Endothelial cell of umbilical vein (primary cell): ENCODE measurements around the gene NOP10. TPM values are rescaled to one million over a fixed set of nuclear protein-coding genes. Genes with fewer than 3 reads are reported as not detected.

Experiments used
- BruUV-seq: library from RNA; stranded (reverse); fragments of 400-500 nt; replicated peaks from 2 replicates; lab custom pipeline; 2021; lab: Mats Ljungman, UMichigan
- CTCF ChIA-PET: fragments of 300-600, 350-600 bp; sonication (Branson Sonifier 250); formaldehyde crosslinking; loops from one replicate; lab custom pipeline; 2021; ENCODE audit warnings: antibody characterized with exemption, inconsistent platforms; lab: Charles Lee
- POLR2A ChIA-PET: fragments of 300-600, 350-600 bp; sonication (Branson Sonifier 250); formaldehyde crosslinking; loops from one replicate; lab custom pipeline; 2021; ENCODE audit warnings: antibody characterized with exemption, inconsistent platforms; lab: Charles Lee
- DNase-seq: peaks from one replicate; pipeline ENCODE4 v3.0.0-alpha.2; 2011; ENCODE audit warnings: low read depth, low spot score
- FAIRE-seq: peaks from 2 replicates; lab custom pipeline; 2011; peaks lifted over from hg19 to GRCh38; lab: Jason Lieb, UNC
- H2AFZ ChIP-seq: 2 replicates; pipeline ENCODE4 v1.6.0; 2012; ENCODE audit warnings: low read depth, low read length, control low read depth, inconsistent platforms
- H3K27ac ChIP-seq: 2 replicates; pipeline ENCODE4 v1.5.1; 2011; ENCODE audit warnings: low read depth, mild to moderate bottlenecking, control low read depth, low read length, moderate library complexity; ENCODE audit not compliant: insufficient read depth
- H3K27me3 ChIP-seq, 2 experiments: 2 replicates each; pipeline versions ENCODE4 v1.6.0 to v1.6.1; 2011; ENCODE audit warnings: low read length in 2 of 2, mixed read lengths in 1 of 2; ENCODE audit not compliant: control insufficient read depth in 2 of 2, insufficient read depth in 2 of 2
- H3K36me3 ChIP-seq, 2 experiments: 2 replicates in 1 of 2; 3 replicates in 1 of 2; pipeline ENCODE4 v1.5.1; 2011; ENCODE audit warnings: low read length in 2 of 2, mild to moderate bottlenecking in 1 of 2, moderate library complexity in 1 of 2; ENCODE audit not compliant: control insufficient read depth in 2 of 2, insufficient read depth in 2 of 2; ENCODE audit errors: extremely low read depth in 1 of 2
- H3K4me1 ChIP-seq: 3 replicates; pipeline ENCODE4 v1.5.1; 2011; ENCODE audit warnings: mild to moderate bottlenecking, low read length; ENCODE audit not compliant: control insufficient read depth, insufficient read depth; ENCODE audit errors: extremely low read depth
- H3K4me2 ChIP-seq: 2 replicates; pipeline ENCODE4 v1.6.1; 2011; ENCODE audit warnings: low read length, control low read depth, mixed read lengths; ENCODE audit not compliant: insufficient read depth
- H3K4me3 ChIP-seq, 3 experiments: fragments of 200-600 bp in 1 of 3; sonication (generic), shearing (Covaris generic) in 1 of 3; replicated peaks in 1 of 3; 2 replicates each; pipeline ENCODE4 v1.5.1; 2011 to 2016; ENCODE audit warnings: control low read depth in 3 of 3, low read length in 3 of 3, mild to moderate bottlenecking in 2 of 3, inconsistent platforms in 1 of 3, low read depth in 1 of 3, moderate library complexity in 1 of 3; ENCODE audit not compliant: insufficient read depth in 1 of 3
- H3K79me2 ChIP-seq: 2 replicates; pipeline ENCODE4 v1.6.0; 2012; ENCODE audit warnings: low read length, inconsistent platforms; ENCODE audit not compliant: control insufficient read depth, insufficient read depth
- H3K9ac ChIP-seq: replicated peaks from 2 replicates; pipeline ENCODE3; 2011; ENCODE audit warnings: low read length, control low read depth; ENCODE audit not compliant: insufficient read depth; ENCODE audit errors: extremely low read depth
- H3K9me1 ChIP-seq: replicated peaks from 3 replicates; pipeline ENCODE4 v1.6.0; 2011; ENCODE audit warnings: mild to moderate bottlenecking, low read length; ENCODE audit not compliant: control insufficient read depth, insufficient read depth; ENCODE audit errors: extremely low read depth
- H3K9me3 ChIP-seq: replicated peaks from 2 replicates; pipeline ENCODE4 v1.5.1; 2012; ENCODE audit warnings: low read length, inconsistent platforms; ENCODE audit not compliant: control insufficient read depth, insufficient read depth
- H4K20me1 ChIP-seq: replicated peaks from 2 replicates; pipeline ENCODE3; 2011; ENCODE audit warnings: mild to moderate bottlenecking, low read length; ENCODE audit not compliant: control insufficient read depth, insufficient read depth; ENCODE audit errors: extremely low read depth
- EZH2 ChIP-seq: IDR thresholded peaks from 2 replicates; pipeline ENCODE4 v1.6.1; 2012; ENCODE audit warnings: borderline replicate concordance, low read depth, mild to moderate bottlenecking, moderate library complexity, low read length, inconsistent platforms; ENCODE audit not compliant: severe bottlenecking
- FOS ChIP-seq: IDR thresholded peaks from 2 replicates; pipeline ENCODE4 v1.6.1; 2011; ENCODE audit warnings: mild to moderate bottlenecking, low read length, moderate library complexity, borderline replicate concordance; ENCODE audit not compliant: insufficient read depth
- GATA2 ChIP-seq: IDR thresholded peaks from 2 replicates; pipeline ENCODE4 v1.7.0; 2011; ENCODE audit warnings: low read depth, mild to moderate bottlenecking, moderate library complexity, mixed read lengths, low read length; ENCODE audit not compliant: insufficient read length, insufficient read depth
- JUN ChIP-seq: IDR thresholded peaks from 2 replicates; pipeline ENCODE4 v1.6.1; 2011; ENCODE audit warnings: borderline replicate concordance, low read depth; ENCODE audit not compliant: insufficient read length, insufficient read depth
- MYC ChIP-seq: IDR thresholded peaks from one replicate; pipeline ENCODE4 v1.6.1; 2011; ENCODE audit warnings: mild to moderate bottlenecking, low read depth, low read length
- POLR2A ChIP-seq: IDR thresholded peaks from 2 replicates; pipeline ENCODE4 v1.6.1; 2012; ENCODE audit warnings: low read depth, mild to moderate bottlenecking, control low read depth, low read length
- POLR2AphosphoS5 ChIP-seq: IDR thresholded peaks from 2 replicates; pipeline ENCODE4 v1.6.1; 2012; ENCODE audit warnings: low read depth, mild to moderate bottlenecking, control low read depth, low read length, moderate library complexity; ENCODE audit not compliant: insufficient read depth
- dilution Hi-C: fragments of 300-500 bp; cut with MboI; formaldehyde crosslinking; loops from one replicate; pipeline ENCODE4 v1.15.0; 2019; ENCODE audit warnings: low sequenced_read_pairs; ENCODE audit not compliant: extremely low pct_ligation_motif_present
- intact Hi-C: fragments of 100-400 bp; cut with micrococcal nuclease; formaldehyde crosslinking; loops from one replicate; pipeline ENCODE4 v1.10.0; 2022
- polyA plus RNA-seq, 4 experiments: library from polyadenylated mRNA; depleted of rRNA in 3 of 4; stranded (reverse) in 3 of 4; unstranded in 1 of 4; fragments of >200 nt; gene quantifications; 2 replicates each; pipeline versions ENCODE4 v1.2.1 to v1.2.3, GENCODE V29; 2011 to 2012; ENCODE audit warnings: missing spikeins in 1 of 4
- total RNA-seq: library from RNA; stranded (reverse); gene quantifications from 2 replicates; pipeline ENCODE4 v1.2.3, GENCODE V29; 2021
- TF ChIP-seq, protein P1 (sequence below), 2 donors: IDR thresholded peaks; 1 replicate in 1 of 2; 2 replicates in 1 of 2; pipeline ENCODE4 v1.5.1; 2011; ENCODE audit warnings: low read length in 2 of 2, mild to moderate bottlenecking in 2 of 2, moderate library complexity in 2 of 2, control low read depth in 1 of 2, inconsistent platforms in 1 of 2, low read depth in 1 of 2; ENCODE audit not compliant: insufficient read depth in 1 of 2; ENCODE audit errors: extremely low read depth in 1 of 2
- TF ChIP-seq, protein P2 (sequence below): IDR thresholded peaks from 2 replicates; pipeline ENCODE4 v1.6.1; 2011; ENCODE audit not compliant: insufficient read depth, insufficient read length

NOP10 gene
- total and polyA plus RNA-seq, 2 donors (not counting 3 experiments of a cell fraction or from before 2014, with no cell fraction given) = 225 to 710 TPM

DNA sequence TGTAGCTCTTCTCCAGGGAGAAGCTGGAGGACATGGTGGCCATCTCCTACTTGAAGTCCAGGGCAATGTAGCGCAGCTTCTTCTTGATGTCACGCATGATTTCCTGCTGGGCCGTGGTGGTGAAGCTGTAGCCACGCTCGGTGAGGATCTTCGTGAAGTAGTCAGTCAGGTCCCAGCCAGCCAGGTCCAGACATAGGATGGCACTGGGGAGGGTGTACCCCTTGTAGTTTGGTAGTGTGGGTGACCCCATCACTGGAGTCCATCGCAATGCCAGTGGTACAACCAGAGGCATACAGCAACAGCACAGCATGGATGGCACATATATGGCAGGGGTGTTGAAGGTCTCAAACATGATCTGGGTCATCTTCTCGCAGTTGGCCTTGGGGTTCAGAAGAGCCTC is 31.0 kb upstream of the NOP10 start:
- Histone ChIP-seq H3K9me3 (no peaks in the 10 kb centered on the region), H3K36me3 (no peaks in the 10 kb centered on the region), H3K9me1 (no peaks in the 10 kb centered on the region), H2AFZ (no peak overlapping the region), H3K4me3 (no peak overlapping the region), H4K20me1 (no peaks in the 10 kb centered on the region), H3K27ac (no peak overlapping the region), H3K79me2 (no peaks in the 10 kb centered on the region), H3K9ac (no peak overlapping the region), H3K4me2 (no peak overlapping the region), H3K27me3 (no peaks in the 10 kb centered on the region), H3K4me1 (no peaks in the 10 kb centered on the region)
- intact Hi-C loops (no loop called here), dilution Hi-C loops (no loop called here)
- ChIA-PET POLR2A (no interaction called here), CTCF (no interaction called here)
- BruUV-seq = no TSS peak
- no peak for TF ChIP-seq POLR2A
- TF ChIP-seq FOS = no peak
- TF ChIP-seq EZH2 = no peak
- TF ChIP-seq, protein P1, sequence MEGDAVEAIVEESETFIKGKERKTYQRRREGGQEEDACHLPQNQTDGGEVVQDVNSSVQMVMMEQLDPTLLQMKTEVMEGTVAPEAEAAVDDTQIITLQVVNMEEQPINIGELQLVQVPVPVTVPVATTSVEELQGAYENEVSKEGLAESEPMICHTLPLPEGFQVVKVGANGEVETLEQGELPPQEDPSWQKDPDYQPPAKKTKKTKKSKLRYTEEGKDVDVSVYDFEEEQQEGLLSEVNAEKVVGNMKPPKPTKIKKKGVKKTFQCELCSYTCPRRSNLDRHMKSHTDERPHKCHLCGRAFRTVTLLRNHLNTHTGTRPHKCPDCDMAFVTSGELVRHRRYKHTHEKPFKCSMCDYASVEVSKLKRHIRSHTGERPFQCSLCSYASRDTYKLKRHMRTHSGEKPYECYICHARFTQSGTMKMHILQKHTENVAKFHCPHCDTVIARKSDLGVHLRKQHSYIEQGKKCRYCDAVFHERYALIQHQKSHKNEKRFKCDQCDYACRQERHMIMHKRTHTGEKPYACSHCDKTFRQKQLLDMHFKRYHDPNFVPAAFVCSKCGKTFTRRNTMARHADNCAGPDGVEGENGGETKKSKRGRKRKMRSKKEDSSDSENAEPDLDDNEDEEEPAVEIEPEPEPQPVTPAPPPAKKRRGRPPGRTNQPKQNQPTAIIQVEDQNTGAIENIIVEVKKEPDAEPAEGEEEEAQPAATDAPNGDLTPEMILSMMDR (IDR thresholded peaks at IDR 0.05; ENCODE audit: extremely low read depth in 1 of 2, insufficient read depth in 1 of 2, low read depth in 1 of 2, low read length in 2 of 2) = no peak
- TF ChIP-seq GATA2 = no peak
- no peak for TF ChIP-seq POLR2AphosphoS5
- TF ChIP-seq, protein P2, sequence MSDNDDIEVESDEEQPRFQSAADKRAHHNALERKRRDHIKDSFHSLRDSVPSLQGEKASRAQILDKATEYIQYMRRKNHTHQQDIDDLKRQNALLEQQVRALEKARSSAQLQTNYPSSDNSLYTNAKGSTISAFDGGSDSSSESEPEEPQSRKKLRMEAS = no peak
- no peak for TF ChIP-seq MYC
- TF ChIP-seq JUN = no peak
- DNase-seq (no peak), FAIRE-seq (no peak)
